Measurements from ENCODE around the gene UBALD2. TPM values are rescaled to one million over a fixed set of nuclear protein-coding genes. Genes with fewer than 3 reads are reported as not detected.

UBALD2 gene
- total and polyA plus RNA-seq, 2 of the 8 experiments (the other 6 are each of a cell fraction or from before 2014, with no cell fraction given) = 17.8 to 22.6 TPM

- TF ChIP-seq, protein P1, sequence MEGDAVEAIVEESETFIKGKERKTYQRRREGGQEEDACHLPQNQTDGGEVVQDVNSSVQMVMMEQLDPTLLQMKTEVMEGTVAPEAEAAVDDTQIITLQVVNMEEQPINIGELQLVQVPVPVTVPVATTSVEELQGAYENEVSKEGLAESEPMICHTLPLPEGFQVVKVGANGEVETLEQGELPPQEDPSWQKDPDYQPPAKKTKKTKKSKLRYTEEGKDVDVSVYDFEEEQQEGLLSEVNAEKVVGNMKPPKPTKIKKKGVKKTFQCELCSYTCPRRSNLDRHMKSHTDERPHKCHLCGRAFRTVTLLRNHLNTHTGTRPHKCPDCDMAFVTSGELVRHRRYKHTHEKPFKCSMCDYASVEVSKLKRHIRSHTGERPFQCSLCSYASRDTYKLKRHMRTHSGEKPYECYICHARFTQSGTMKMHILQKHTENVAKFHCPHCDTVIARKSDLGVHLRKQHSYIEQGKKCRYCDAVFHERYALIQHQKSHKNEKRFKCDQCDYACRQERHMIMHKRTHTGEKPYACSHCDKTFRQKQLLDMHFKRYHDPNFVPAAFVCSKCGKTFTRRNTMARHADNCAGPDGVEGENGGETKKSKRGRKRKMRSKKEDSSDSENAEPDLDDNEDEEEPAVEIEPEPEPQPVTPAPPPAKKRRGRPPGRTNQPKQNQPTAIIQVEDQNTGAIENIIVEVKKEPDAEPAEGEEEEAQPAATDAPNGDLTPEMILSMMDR (IDR thresholded peaks at IDR 0.05; ENCODE audit: control extremely low read depth in 1 of 3, insufficient read depth in 1 of 3, low read depth in 1 of 3, low read length in 3 of 3) = no peak
- TF ChIP-seq TAF1 (IDR thresholded peaks at IDR 0.05; ENCODE audit: low read depth, low read length) (no peak), NRF1 (IDR thresholded peaks at IDR 0.05; ENCODE audit: low read depth, low read length) (no peak)
Measured at GRCh38 chr17:76235883-76236282, 29.3 kb upstream of the UBALD2 start (continued).

Measured in H1 (cell line).